Colon (tissue), 2 donors: ENCODE measurements around the gene KCNH1.
"Not testable (repeated sequence)": the region's sequence is repeated elsewhere in the genome, so short reads cannot be mapped to it uniquely, and the experiment has no call there.

ENCODE experiments used
- FAIRE-seq: peaks from 2 replicates; lab custom pipeline; 2012; peaks lifted over from hg19 to GRCh38; lab: Jason Lieb, UNC
- donor health status: control.
- donor health status: control.

The KCNH1 gene

DNA sequence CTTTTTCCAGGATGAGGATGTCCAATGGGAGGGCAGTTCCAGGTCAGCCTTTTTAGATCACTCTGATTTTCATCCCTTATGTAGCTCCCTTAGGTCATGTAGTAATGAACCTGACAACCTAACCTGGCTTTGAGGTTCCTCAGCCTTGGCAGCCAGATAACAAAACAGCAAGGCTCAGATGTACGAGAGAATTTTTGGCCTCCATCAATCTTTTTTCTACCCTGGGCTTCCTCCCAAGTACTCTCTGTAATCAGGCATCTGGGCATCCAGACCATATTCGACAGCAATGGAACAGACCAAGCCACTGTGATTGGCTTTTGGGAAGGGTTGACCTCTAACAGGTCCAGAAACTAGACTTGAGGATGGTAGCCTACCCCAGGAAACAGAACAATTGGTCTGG, 38.6 kb downstream of the KCNH1 start:
- no peak for FAIRE-seq

DNA sequence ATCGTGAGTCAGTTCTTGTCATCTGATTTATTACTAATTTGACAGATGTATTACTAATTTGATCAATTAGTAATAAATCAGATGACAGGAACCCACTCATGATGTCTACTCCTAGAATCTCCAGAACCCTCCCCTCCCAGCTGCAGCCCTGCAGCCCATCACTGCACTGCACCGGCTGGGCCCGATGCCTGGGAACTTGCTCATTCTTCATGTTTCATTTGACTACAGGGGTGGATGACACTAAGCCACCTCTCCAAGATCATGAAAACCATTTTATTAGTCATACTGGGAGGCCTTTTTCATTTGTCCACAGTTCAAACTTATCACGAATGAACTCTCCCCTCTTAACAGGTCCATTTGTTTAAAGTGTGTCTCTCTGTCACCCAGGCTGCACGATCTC, 41.0 kb downstream of the KCNH1 start:
- no peak for FAIRE-seq

DNA sequence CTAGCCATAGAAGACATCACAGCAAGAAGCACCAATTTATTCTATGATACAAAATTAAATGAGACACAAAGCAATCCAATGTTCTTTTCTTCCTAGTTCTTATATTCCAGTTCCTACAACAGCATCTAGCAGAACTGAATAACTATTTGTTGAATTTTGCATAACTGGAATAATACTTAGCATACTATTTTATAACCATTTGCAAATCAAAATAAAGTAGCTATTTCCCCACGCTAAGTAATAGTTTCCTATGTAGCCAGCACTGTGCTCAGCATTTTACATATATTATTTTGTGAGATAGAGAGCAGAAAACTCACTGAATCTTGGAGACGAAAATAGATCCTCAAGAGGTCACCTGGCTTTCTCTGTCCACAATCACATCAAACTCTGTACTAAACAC, 42.1 kb downstream of the KCNH1 start:
- no peak for FAIRE-seq

DNA sequence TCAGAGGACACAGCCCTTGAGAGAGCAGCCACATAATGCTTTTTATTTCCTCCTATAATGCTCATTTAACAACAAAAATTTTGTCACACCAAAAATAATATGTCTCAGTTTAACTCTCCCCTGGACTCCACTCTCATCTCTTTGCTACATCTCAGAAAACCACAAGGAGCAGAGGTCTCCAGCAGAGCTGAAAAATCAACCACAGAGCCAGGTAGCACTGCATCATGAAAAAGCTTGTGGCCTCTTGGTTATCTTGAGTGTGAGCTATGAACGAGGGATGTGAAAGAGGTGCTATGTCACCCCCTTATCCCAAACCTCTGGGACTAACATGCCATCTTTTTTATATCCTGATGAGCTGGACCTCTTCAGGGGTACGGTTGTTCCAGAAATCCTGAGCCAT, 44.4 kb downstream of the KCNH1 start:
- FAIRE-seq, result no peak

DNA sequence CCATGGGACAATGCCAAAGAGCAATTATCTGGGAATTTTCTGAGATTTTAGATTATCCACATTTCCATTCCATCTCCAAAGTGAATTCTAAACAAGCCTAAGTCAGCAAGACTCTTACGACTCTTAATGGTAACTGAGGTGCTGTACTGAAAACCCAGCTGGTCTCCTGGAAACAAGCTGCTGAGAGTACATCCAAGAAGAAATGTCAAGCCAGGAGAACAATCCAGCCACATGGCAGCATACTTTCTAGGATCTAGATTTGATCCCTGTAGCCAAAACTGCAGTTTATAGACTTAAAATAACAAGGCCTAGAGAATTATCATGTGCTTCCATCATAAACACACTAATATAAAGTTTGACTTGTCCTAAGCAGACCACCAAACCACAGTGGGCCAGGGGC, 45.8 kb downstream of the KCNH1 start:
- FAIRE-seq, result no peak

DNA sequence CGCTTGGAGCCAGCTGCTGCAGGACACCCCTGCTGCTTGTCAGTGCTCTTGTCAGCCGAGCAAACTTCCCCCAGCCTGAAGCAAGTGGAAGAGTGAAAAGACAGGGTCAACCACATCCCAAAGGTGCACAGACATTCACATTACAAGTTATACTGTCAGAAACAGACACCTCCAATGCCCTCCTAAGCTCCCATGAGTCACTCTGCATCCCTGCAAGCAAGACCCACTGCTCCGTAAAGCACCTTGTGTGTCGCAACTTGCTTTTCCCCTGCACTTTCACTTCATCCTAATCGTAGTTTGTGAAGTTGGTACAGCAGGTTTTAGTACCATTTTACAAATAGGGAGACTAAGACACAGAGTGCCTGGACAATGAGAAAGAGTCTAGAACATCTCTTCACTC, 51.1 kb downstream of the KCNH1 start:
- no peak for FAIRE-seq

DNA sequence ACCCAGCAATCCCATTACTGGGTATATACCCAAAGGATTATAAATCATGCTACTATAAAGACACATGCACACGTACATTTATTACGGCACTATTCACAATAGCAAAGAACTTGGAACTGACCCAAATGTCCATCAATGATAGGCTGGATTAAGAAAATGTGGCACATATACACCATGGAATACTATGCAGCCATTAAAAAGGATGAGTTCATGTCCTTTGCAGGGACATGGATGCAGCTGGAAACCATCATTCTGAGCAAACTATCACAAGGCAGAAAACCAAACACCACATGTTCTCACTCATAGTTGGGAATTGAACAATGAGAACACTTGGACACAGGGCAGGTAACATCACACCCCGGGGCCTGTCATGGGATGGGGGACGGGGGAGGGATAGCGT, 52.5 kb downstream of the KCNH1 start:
- not testable (repeated sequence) for FAIRE-seq

DNA sequence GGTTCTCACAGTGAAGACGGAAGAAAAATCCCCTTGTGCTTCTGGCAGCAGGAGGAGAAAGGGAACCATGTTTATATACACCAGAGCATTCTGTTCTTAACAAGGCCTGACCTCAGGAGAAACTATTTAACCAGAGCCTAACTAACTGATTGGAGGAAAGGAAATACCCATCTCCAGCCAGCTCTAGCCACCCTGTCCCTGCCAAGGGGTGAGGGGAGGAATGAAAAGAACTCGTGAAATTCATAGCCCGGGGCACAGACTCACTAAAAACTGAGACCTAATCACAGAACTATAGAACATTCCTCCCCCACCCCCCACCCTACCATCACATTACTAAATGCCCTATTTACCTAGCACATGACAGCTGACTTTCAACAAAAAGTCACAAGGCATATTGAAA, 65.0 kb downstream of the KCNH1 start:
- no peak for FAIRE-seq

DNA sequence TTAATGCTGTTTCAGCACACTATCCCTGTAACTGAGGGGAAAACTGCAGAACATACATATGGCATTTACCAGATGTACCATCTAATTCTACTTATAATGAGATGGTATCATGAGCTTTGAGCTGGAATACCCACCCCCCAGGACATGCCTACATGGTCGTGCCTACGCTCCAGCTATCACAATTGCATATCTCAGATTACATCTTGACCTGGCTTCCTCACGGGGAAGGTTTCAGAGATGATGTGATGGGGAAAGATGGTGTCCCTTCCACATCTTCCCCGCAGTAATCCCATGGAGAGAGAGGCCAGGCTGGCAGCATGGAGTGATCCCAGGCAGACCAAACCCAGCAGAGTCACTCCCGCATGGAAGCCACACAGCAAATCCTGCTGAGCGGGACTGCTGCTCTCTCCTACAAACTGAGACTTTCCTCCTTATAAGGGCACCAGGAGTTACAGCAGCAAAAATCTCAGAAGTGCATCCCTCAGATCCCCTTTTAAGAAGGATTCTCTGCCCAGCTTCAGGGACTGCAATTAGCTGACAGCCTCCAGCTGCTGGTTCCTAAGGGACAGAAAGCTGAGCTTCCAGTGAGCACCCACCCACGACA, 67.1 kb downstream of the KCNH1 start:
- no peak for FAIRE-seq

DNA sequence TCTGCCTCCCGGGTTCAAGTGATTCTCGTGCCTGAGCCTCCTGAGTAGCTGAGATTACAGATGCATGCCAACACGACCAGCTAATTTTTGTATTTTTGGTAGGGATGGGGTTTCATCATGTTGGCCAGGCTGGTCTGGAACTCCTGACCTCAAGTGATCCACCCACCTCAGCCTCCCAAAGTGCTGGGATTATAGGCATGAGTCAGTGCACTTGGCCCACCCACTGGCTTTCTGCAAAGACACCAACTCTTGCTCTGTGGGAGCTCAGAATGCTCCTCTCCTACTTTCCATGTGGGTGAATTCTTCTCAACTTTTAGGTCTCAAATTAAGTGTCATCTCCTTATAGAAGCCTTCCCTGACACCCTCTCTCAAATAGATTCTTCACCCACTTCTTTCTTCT, 92.1 kb downstream of the KCNH1 start:
- FAIRE-seq, result not testable (repeated sequence)

DNA sequence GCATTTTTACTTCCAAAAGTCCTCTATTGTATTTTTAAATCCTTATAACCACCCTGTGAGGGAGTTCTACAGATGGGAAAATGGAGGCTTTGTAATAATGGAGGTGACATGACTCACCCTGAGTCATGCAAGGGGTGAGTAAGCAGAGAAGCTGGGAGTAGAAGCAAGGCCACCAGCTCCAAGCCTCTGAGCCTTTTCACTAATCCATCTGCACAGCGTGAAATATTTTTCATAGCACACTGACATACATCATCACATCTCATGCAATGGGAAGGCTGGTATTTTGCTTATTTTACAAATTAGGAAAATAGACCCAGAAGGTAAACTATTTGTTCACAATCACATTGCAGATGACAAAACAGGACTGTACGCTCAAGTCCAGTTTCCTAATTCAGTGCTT, 96.9 kb downstream of the KCNH1 start:
- no peak for FAIRE-seq

DNA sequence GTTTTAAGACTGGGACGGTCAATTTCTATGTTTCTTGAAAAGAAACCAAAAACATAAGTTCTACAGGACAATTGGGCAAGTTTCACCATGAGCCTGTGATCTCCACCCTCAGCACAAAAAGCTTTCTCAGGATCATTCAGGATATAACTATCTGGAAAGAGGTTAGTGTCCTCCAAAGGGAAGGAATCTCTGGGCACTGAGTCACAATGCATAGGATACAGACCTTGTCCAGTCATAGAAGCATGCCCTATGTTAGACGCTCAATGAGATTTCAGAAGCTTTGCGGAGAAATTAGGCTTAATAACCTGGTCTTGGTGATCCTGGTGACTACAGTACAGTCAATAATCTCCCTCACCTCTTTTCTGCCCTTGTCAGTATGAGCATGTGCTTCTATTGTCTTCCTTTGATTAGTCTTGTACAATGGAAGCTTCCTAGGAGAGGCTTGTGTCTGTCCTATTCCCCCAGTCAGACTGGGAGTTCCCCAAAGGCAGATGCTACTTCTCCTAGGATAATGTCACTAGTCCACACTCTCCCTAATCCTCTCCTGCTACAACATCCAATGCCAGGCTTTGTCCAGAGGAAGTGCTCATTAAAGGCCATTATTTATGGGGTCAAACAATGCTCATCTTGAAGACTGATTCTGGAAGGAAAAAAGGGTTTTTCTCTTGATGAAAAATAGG, 97.4 kb downstream of the KCNH1 start:
- no peak for FAIRE-seq

DNA sequence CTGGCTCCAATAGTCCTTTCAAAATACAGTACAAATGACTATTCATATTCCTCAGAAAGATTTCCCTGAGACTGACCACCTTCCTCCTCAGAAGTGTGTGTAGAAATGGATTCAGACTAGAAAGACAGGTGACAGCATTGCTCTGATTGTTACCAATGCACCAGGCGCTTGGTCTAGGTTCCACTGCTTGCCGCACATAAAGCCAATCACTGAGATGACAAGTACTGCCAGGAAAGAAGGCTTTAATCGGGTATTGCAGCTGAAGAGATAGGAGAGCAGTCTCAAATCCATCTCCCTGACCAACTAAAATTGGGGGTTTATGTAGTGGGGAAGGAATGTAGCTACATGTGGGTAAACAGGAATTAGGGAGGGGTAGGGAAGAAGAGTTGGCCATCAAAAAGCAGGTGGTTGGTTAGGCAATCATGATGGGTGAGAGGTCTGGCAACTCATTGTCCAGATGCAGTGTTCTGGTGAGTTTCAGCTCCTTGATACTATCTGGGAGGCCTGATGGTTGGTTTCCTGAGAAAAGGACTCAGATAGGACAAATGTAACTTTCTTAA, 98.0 kb downstream of the KCNH1 start:
- FAIRE-seq, result no peak

DNA sequence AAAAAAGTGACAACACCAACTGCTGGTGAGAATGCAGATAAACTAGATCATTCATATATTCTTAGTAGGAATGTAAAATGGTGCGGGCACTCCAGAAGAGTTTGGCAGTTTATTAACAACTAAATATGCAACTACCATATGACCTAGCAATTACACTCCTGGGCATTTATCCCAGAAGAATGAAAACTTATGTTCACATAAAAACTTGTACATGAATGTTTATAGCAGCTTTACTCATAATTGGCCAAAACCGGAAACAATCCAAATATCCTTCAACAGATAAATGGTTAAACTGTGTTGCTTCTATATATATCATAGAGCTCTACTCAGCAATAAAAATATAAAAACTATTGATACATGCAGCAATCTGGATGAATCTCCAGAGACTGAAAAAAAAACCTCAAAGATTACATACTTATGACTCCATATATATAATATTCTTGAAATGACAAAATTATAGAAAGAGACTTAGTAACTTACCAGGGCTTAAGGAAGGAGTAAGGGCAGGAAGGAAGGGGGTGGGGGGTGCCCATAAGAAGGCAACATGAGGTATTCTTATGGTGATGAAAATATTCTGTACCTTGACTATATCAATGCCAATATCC, 99.9 kb downstream of the KCNH1 start:
- FAIRE-seq, result no peak

DNA sequence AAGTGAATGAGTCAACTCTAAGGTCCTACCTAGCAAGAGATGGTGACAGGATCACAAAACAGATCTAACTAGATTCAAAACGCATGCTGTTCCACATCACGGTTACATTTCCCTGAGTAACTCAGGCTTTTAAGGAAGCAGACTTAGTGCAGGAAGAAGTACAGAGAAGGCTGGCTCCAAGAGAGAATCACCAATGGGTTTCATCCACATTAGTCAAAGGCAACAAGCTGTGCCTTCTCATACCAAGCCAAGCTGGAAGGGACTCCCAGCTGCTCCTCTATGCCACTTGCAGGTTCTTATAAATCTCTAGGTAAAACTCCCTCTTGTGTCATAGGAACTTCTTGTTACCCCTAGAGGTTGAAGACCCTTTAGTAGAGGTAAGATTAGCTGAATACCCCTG, 109.0 kb downstream of the KCNH1 start:
- no peak for FAIRE-seq

DNA sequence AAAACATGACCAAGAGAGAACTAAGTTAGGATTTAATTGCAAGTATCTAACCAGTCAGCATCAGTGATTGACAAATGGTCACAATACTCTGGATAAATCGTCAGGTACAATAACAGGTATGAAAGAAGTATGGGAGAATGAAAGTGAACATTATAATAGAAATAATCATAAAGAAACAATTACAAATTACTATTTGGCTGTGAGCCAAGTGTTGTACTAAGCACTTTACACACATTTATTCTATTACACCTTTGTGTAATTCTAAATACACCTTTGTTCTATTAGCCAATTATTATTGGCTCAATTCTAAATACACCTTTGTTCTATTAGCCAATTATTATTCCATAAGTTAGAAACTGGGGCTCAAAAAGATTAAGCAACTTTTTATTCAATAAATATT, 114.7 kb downstream of the KCNH1 start:
- FAIRE-seq, result no peak

DNA sequence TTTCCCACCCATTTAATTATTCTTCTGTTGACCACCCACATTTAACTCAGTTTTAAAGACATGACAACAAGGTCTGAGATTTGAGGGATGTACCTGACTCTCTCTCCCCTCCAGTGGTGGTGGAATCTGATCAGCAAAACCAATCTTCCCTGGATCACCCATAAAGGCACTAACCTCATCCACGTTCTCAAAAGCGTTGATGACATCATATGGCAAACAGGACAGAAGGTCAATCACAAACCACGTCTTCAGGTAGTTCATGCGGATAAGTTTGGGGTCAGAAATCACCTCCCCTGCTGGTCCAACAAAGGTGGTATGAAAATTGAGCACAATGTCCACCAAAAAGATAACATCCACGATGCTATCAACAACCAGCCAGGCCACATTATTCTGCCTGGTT, 115.3 kb downstream of the KCNH1 start:
- FAIRE-seq, result no peak

DNA sequence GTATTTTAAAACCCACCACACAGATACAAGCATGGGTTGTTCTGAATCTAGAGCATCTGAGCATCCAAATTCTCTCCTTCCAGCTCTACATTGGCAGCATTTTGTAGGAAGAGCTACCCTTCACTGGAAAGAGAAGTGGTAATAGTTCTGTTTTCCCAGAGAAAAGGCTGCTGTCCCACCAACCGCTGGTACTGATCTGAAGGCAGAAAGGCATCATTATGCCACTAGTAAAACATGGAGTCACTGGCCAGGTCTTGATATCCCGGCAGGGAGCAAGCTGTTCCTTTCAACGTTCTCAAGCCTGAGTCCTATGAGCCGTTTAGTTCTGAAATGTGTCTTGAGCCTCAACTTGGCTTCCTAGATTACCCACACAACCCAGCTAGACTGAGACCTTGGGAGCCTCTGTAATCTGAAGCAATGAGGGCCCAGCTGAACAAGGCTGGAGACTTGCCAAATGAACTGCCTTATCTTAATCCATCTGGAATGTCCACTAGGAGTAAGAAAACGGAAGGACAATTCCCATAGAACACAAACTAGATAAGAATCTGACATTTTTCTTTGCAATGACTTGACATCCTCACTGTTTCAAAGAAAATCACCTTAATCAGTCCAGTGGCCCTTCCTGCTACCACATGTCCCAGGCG, 116.8 kb downstream of the KCNH1 start:
- no peak for FAIRE-seq

DNA sequence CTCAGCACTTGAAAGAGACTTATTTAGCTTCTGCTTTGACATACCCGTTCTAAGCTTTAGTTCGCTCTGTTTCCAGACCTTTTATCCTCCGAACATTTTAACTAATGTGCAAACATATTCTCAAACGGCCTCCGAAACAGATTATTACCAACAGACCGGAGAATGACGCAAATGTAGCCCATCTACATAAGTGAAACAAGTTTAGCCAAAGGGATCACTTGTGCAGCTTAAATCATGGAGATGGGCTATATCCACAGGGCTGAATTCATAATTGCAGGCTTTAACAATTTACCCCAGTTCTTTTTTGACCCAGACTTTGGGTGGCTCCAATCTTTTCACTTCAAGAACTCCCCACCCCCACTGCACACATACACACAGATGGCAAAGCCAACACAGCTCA, 119.7 kb downstream of the KCNH1 start:
- no peak for FAIRE-seq

DNA sequence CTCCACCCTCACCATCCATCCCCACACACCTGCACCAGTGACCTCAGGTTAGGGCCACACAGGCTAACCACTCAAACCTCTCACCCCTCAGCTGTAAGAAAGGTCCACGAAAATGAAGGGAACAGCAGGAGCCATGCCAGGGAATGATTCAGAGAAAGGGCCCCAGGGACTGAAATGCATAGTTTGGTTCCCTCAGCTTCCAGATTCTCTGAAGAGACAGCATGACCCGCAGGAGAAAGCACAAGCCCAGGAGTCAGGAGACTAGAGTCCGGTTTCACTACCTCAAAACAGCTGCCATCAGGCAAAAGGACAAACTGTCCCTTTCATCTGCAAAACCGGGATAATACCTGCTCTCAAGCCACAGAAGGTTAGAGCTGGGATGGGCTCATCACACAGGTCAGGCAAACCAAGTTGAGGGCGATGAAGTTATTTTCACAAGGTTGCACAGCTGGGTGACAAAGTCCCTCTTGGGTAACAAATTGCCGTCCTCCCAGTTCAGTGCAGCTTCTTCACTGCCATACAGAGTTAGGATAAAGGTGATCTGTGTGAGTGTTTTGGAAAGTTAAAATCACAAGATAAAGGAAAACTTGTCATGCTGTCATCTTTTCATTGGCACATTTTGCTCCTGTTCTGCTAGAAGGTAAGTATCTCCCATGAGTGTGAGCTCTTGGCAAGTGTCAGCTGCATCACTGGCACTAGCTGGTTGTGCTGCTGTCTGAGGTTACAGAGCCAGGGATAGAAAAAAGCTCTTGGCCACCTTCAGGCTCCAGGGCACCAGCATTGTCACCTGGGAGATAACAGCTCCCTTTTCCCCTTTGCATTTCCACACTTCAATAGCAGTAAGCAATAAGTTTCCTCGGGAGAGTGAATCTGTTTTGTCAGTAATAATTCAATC, 120.4 kb downstream of the KCNH1 start:
- FAIRE-seq, result no peak

DNA sequence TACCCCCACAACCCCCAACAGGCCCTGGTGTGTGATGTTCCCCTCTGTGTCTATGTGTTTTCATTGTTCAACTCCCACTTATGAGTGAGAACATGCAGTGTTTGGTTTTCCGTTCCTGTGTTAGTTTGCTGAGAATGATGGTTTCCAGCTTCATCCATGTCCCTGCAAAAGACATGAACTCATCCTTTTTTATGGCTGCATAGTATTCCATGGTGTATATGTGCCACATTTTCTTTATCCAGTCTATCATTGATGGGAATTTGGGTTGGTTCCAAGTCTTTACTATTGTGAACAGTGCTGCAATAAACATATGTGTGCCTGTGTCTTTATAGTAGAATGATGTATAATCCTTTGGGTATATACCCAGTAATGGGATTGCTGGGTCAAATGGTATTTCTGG, 122.8 kb downstream of the KCNH1 start:
- FAIRE-seq, result not testable (repeated sequence)

DNA sequence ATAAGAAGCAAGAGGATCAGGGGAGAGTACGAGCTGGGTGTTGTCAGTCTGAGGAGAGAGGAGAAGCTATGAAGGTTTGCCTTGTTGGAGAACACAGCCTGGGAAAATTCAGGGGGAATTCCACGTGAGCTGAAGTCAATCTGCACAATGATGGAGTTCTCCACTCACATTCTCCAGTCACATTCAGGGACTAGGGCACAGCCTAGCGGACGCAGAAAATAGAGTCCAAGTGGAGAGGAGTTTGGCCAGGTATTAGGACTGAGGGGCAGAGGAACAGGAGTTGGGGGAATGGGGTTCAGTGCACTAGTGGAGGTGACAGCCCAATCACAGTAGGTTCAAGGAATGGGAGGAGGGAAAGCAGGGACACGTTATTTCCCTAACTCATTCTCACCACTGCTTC, 124.0 kb downstream of the KCNH1 start:
- no peak for FAIRE-seq
